ENCODE measurements around the gene ETS1. TPM values are rescaled to one million over a fixed set of nuclear protein-coding genes. Genes with fewer than 3 reads are reported as not detected.
"Not testable (repeated sequence)": the region's sequence is repeated elsewhere in the genome, so short reads cannot be mapped to it uniquely, and the experiment has no call there.

The ETS1 gene
- total RNA-seq, 1 experiment from 2014 or later = 66.4 TPM

DNA sequence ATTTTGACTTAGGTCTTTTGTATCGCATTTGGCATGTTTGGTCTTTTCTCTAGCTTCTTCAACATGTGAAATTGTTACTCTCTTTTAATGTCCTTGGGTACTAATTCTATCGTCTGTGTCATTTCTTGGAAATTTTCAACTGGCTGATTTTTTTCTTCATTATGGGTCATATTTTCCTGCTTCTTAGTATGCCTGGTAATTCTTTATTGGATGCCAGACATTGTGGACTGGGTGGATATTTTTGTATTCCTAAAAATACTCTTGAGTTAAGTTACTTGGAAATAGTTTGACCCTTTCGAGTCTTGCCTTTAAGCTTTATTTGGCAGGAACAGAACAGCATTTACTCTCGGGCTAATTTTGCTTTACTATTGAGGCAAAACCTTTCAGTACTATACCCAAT, 140.1 kb downstream of the ETS1 start:
- no TSS peak for BruUV-seq (replicated peaks)
- no peak overlapping the region for H3K27ac ChIP-seq (ENCODE audit: low read length)
- H3K9me3 ChIP-seq (ENCODE audit: control insufficient read depth, insufficient read depth, low read depth, low read length) = no peaks in the 10 kb centered on the region
- TF ChIP-seq, protein P1, sequence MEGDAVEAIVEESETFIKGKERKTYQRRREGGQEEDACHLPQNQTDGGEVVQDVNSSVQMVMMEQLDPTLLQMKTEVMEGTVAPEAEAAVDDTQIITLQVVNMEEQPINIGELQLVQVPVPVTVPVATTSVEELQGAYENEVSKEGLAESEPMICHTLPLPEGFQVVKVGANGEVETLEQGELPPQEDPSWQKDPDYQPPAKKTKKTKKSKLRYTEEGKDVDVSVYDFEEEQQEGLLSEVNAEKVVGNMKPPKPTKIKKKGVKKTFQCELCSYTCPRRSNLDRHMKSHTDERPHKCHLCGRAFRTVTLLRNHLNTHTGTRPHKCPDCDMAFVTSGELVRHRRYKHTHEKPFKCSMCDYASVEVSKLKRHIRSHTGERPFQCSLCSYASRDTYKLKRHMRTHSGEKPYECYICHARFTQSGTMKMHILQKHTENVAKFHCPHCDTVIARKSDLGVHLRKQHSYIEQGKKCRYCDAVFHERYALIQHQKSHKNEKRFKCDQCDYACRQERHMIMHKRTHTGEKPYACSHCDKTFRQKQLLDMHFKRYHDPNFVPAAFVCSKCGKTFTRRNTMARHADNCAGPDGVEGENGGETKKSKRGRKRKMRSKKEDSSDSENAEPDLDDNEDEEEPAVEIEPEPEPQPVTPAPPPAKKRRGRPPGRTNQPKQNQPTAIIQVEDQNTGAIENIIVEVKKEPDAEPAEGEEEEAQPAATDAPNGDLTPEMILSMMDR (IDR thresholded peaks at IDR 0.05) = no peak
- TF ChIP-seq, protein P2, sequence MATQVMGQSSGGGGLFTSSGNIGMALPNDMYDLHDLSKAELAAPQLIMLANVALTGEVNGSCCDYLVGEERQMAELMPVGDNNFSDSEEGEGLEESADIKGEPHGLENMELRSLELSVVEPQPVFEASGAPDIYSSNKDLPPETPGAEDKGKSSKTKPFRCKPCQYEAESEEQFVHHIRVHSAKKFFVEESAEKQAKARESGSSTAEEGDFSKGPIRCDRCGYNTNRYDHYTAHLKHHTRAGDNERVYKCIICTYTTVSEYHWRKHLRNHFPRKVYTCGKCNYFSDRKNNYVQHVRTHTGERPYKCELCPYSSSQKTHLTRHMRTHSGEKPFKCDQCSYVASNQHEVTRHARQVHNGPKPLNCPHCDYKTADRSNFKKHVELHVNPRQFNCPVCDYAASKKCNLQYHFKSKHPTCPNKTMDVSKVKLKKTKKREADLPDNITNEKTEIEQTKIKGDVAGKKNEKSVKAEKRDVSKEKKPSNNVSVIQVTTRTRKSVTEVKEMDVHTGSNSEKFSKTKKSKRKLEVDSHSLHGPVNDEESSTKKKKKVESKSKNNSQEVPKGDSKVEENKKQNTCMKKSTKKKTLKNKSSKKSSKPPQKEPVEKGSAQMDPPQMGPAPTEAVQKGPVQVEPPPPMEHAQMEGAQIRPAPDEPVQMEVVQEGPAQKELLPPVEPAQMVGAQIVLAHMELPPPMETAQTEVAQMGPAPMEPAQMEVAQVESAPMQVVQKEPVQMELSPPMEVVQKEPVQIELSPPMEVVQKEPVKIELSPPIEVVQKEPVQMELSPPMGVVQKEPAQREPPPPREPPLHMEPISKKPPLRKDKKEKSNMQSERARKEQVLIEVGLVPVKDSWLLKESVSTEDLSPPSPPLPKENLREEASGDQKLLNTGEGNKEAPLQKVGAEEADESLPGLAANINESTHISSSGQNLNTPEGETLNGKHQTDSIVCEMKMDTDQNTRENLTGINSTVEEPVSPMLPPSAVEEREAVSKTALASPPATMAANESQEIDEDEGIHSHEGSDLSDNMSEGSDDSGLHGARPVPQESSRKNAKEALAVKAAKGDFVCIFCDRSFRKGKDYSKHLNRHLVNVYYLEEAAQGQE (IDR thresholded peaks at IDR 0.05; ENCODE audit: insufficient read depth in 1 of 2, low read depth in 2 of 2, low read length in 1 of 2) = no peak
- no peak for TF ChIP-seq POLR2AphosphoS5 (IDR thresholded peaks at IDR 0.05; ENCODE audit: low read depth, low read length)
- TF ChIP-seq SIN3A (IDR thresholded peaks at IDR 0.05; ENCODE audit: borderline replicate concordance, insufficient read depth, low read depth, low read length) = no peak
- TF ChIP-seq TCF7L2 (IDR thresholded peaks at IDR 0.05; ENCODE audit: low read depth, low read length) = no peak
- no peaks in the 10 kb centered on the region for H3K36me3 ChIP-seq (ENCODE audit: control insufficient read depth, insufficient read depth, low read length)
- CTCF ChIA-PET = no interaction called here
- intact Hi-C loops (cut with micrococcal nuclease; ENCODE audit: unreplicated experiment) = loop anchor here (10.0 kb wide), 1 partner anchor 152 kb away; no protein-coding TSS in a partner anchor
- in situ Hi-C loops (cut with HindIII; ENCODE audit: low pct_unique_long_range_greater_than_20kb, low sequenced_read_pairs) = no loop called here
- POLR2A ChIA-PET = interaction anchor here (0.6 kb wide), 1 partner anchor 11 kb away, joined by 3 read pairs; no protein-coding TSS in a partner anchor
- peaks cover 10% of the 10 kb centered on the region for H3K4me1 ChIP-seq (ENCODE audit: control insufficient read depth, insufficient read depth, low read length)
- ATAC-seq = no peak
- H3K4me3 ChIP-seq (ENCODE audit: low read depth in 2 of 2, low read length in 2 of 2) = no peak overlapping the region
- DNase-seq (ENCODE audit: low read depth, low spot score) = no peak
- no peaks in the 10 kb centered on the region for H3K27me3 ChIP-seq (ENCODE audit: control insufficient read depth, insufficient read depth, low read length)

DNA sequence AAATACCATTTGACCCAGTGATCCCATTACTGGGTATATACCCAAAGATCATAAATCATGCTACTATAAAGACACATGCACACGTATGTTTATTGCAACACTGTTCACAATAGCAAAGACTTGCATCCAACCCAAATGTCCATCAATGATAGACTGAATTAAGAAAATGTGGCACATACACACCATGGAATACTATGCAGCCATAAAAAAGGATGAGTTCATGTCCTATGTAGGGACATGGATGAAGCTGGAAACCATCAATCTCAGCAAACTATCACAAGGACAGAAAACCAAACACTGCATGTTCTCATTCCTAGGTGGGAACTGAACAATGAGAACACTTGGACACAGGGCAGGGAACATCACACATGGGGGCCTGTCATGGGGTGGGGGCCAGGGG, 141.4 kb downstream of the ETS1 start:
- H3K4me3 ChIP-seq (ENCODE audit: low read depth in 2 of 2, low read length in 2 of 2); CTCF ChIA-PET; BruUV-seq (replicated peaks); H3K36me3 ChIP-seq (ENCODE audit: control insufficient read depth, insufficient read depth, low read length); ATAC-seq; POLR2A ChIA-PET; H3K9me3 ChIP-seq (ENCODE audit: control insufficient read depth, insufficient read depth, low read depth, low read length); in situ Hi-C loops (cut with HindIII; ENCODE audit: low pct_unique_long_range_greater_than_20kb, low sequenced_read_pairs); H3K27ac ChIP-seq (ENCODE audit: low read length); H3K27me3 ChIP-seq (ENCODE audit: control insufficient read depth, insufficient read depth, low read length); DNase-seq (ENCODE audit: low read depth, low spot score): not testable (repeated sequence)
- H3K4me1 ChIP-seq (ENCODE audit: control insufficient read depth, insufficient read depth, low read length) = peaks cover 10% of the 10 kb centered on the region
- intact Hi-C loops (cut with micrococcal nuclease; ENCODE audit: unreplicated experiment) = loop anchor here (10.0 kb wide), 1 partner anchor 151 kb away; no protein-coding TSS in a partner anchor

DNA sequence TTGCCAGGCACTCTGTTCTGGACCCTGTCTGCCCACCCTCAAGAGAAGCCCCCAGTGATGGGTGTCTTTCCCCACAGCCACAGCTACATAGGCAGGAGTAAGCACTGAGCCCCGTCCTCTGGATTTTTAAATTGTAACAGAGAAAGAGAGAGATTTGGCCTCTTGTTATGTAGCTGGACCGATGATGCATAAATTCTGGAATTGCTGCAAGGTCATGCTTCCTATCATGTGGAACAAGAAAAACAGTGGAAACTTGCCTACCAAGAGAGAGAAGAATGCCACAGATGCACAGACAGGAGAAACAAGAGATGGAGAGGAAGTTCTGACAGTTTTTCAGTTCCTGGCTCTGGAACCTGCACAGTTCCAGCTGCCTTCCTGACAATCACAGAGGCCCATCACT, 150.2 kb downstream of the ETS1 start:
- no peak overlapping the region for H3K27ac ChIP-seq (ENCODE audit: low read length)
- no peaks in the 10 kb centered on the region for H3K27me3 ChIP-seq (ENCODE audit: control insufficient read depth, insufficient read depth, low read length)
- BruUV-seq (replicated peaks) = no TSS peak
- ChIA-PET POLR2A (no interaction called here), CTCF (no interaction called here)
- intact Hi-C loops (cut with micrococcal nuclease; ENCODE audit: unreplicated experiment) = no loop called here
- peaks cover 4% of the 10 kb centered on the region; the same call in 1 of the 2 replicates for H3K4me1 ChIP-seq (ENCODE audit: control insufficient read depth, insufficient read depth, low read length)
- H3K4me3 ChIP-seq (ENCODE audit: low read depth in 2 of 2, low read length in 2 of 2) = no peak overlapping the region
- H3K36me3 ChIP-seq (ENCODE audit: control insufficient read depth, insufficient read depth, low read length) = no peaks in the 10 kb centered on the region
- DNase-seq (ENCODE audit: low read depth, low spot score) (no peak), ATAC-seq (no peak)
- peaks cover 10% of the 10 kb centered on the region; the same call in 1 of the 2 replicates for H3K9me3 ChIP-seq (ENCODE audit: control insufficient read depth, insufficient read depth, low read depth, low read length)
- in situ Hi-C loops (cut with HindIII; ENCODE audit: low pct_unique_long_range_greater_than_20kb, low sequenced_read_pairs) = no loop called here
- TF ChIP-seq POLR2AphosphoS5 (IDR thresholded peaks at IDR 0.05; ENCODE audit: low read depth, low read length) = no peak
- TF ChIP-seq, protein P2 (IDR thresholded peaks at IDR 0.05; ENCODE audit: insufficient read depth in 1 of 2, low read depth in 2 of 2, low read length in 1 of 2) = no peak
- no peak for TF ChIP-seq SIN3A (IDR thresholded peaks at IDR 0.05; ENCODE audit: borderline replicate concordance, insufficient read depth, low read depth, low read length)
- TF ChIP-seq TCF7L2 (IDR thresholded peaks at IDR 0.05; ENCODE audit: low read depth, low read length) = no peak
